A549 treated with GW870086 at 1 μM for 4 hours (cell line): ENCODE measurements around the gene UGT3A2. TPM values are rescaled to one million over a fixed set of nuclear protein-coding genes. Genes with fewer than 3 reads are reported as not detected.

ENCODE experiments used
- total RNA-seq: library from RNA; stranded (reverse); fragments of 200-300 nt; extraction: Qiagen RNA extraction; gene quantifications from 5 replicates; pipeline ENCODE4 v1.2.3, GENCODE V29; 2022; ENCODE audit warnings: low read depth

UGT3A2 gene
- not detected in 5 replicates for total RNA-seq

GRCh38 chr5:36066540-36067210 is at the start of gene UGT3A2:
Gene UGT3A2, minus strand, starts transcription at chr5:36066882. Its CDS starts 93 bp downstream, at chr5:36066789.

GRCh38 chr5:35990941-35991611 is 75.6 kb downstream of the UGT3A2 start, which contains the start of gene UGT3A1:
Gene UGT3A1, minus strand, starts transcription at chr5:35991390. Its CDS starts 150 bp downstream, at chr5:35991240.

Other genes with a start within 250 kb of the UGT3A2 start
- 0.17 to 0.42 TPM (median 0.29 TPM) in 5 replicates for gene IL7R, start 210.0 kb downstream of the UGT3A2 start, total RNA-seq
- not detected in 5 replicates for gene CAPSL, start 128.3 kb downstream of the UGT3A2 start, total RNA-seq
- gene UGT3A1, start 75.5 kb downstream of the UGT3A2 start, total RNA-seq: not detected in 5 replicates
- 0.75 to 2.3 TPM (median 1.3 TPM) in 5 replicates for gene LMBRD2, start 85.0 kb upstream of the UGT3A2 start, total RNA-seq
- 17.2 to 24.5 TPM (median 20.1 TPM) in 5 replicates for gene SKP2, start 85.2 kb upstream of the UGT3A2 start, total RNA-seq
- gene NADK2, start 175.0 kb upstream of the UGT3A2 start, total RNA-seq: 8.4 to 11.9 TPM (median 11.0 TPM) in 5 replicates
- gene RANBP3L, start 235.0 kb upstream of the UGT3A2 start, total RNA-seq: not detected in 5 replicates